Uterus (tissue), 2 donors: ENCODE results near the gene MACROH2A2.

ENCODE experiments used
- POLR2A ChIP-seq, 2 donors: fragments of 450-650 bp; IDR thresholded peaks; one replicate each; pipeline ENCODE4 v1.6.1; 2016; ENCODE audit warnings: antibody characterized with exemption in 2 of 2, mild to moderate bottlenecking in 1 of 2, moderate library complexity in 1 of 2
- TF ChIP-seq, protein P1 (sequence below), 4 experiments: fragments of 200-600 bp in 2 of 4; fragments of 450-650 bp in 2 of 4; sonication (generic) in 2 of 4; IDR thresholded peaks; one replicate each; pipeline ENCODE4 v1.5.1; 2016 to 2019; ENCODE audit warnings: antibody characterized with exemption in 4 of 4, mild to moderate bottlenecking in 2 of 4, moderate library complexity in 1 of 4

DNA sequence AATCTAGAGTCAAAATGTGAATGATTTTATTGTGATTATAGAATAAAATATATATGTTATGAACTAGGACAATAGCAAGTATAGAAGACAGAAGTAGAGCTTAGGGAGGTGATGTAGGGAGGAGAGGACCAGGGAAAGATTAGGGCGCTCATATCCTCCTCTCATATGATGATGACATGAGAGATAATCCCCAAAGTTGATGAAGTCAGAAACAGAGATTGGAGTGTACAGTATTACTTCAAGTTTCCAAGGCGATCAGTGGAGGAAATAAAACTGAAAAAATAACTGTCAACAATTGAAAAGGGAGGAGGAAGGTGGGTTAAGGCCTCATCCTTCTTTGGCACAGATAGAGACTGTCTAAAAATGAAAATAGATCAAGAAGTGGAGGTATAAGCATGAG lies 14.9 kb downstream of the MACROH2A2 start:
- TF ChIP-seq, protein P1, sequence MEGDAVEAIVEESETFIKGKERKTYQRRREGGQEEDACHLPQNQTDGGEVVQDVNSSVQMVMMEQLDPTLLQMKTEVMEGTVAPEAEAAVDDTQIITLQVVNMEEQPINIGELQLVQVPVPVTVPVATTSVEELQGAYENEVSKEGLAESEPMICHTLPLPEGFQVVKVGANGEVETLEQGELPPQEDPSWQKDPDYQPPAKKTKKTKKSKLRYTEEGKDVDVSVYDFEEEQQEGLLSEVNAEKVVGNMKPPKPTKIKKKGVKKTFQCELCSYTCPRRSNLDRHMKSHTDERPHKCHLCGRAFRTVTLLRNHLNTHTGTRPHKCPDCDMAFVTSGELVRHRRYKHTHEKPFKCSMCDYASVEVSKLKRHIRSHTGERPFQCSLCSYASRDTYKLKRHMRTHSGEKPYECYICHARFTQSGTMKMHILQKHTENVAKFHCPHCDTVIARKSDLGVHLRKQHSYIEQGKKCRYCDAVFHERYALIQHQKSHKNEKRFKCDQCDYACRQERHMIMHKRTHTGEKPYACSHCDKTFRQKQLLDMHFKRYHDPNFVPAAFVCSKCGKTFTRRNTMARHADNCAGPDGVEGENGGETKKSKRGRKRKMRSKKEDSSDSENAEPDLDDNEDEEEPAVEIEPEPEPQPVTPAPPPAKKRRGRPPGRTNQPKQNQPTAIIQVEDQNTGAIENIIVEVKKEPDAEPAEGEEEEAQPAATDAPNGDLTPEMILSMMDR (IDR thresholded peaks at IDR 0.05), result no peak
- no peak for TF ChIP-seq POLR2A (IDR thresholded peaks at IDR 0.05)
